CMK (cell line): ENCODE measurements around the gene CHAT.
A peak's percentile ranks its signal among the peaks of the same experiment; 100 is the strongest.

Experiments used
- DNase-seq: peaks from one replicate; pipeline ENCODE4 v3.0.0-alpha.2; 2010; ENCODE audit warnings: low read depth

The CHAT gene

DNA sequence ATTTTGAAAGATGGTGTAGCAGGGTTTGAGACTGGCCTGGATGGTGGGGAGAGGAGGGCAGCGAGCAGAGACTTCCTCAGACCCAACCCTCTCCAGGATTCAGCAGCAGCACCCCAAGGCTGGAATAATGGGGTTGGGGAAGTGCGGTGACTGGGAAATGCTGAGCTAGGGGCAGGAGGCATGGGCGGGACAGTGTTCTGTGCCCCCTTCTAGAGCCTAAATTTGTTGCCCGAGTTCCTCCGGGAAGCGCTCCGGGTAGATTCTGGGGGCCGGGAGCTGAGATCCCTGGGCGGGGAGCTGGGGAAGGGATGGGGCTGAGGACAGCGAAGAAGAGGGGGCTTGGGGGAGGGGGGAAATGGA lies at the start of gene CHAT:
TSS of gene CHAT (plus strand) at position 156 of the 360 bp plus-strand sequence. CDS start at position 309, 153 bp downstream.
- no peak for DNase-seq

DNA sequence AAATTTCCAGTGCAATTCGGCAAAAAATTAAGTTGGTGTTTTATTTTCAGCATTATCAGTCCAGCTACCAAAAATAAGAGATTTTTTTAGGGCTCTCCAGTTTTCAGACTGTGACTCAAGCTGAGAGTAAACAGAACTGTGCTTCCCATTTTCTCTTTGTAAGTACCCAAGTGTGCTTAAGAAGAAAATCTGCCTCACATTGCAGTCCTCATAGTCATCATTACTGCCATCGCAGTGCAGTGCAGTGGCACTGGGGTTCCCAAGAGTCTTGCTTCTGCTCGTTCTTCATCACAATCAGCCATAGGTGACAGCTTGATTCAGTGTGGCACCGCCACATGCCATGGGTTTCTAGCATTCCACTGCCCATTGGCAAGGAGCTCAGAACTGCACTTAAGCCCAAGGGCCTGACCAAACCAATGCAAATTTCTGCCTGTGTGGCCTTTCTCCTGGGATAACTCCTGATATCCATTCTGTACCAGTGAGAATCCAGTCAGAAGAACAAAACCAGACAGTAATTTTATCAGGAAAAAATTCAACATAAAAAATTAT lies 49.3 kb upstream of the CHAT start:
- no peak for DNase-seq

DNA sequence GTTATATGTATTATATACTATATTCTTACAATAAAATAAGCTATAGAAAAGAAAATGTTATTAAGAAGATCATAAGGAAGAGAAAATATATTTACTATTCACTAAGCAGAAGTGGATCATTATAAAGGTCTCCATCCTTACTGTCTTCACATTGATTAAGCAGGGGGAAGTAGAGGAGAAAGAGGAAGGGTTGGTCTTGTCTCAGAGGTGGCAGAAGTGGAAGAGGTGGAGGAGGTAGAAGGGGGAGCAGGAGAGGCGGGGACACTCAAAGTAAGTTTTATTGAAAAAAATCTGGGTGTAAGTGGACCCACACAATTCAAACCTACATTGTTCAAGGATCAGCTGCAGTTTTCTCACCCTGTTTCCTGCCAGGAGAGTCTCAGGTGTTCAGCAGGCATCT lies 46.0 kb upstream of the CHAT start:
- no peak for DNase-seq

DNA sequence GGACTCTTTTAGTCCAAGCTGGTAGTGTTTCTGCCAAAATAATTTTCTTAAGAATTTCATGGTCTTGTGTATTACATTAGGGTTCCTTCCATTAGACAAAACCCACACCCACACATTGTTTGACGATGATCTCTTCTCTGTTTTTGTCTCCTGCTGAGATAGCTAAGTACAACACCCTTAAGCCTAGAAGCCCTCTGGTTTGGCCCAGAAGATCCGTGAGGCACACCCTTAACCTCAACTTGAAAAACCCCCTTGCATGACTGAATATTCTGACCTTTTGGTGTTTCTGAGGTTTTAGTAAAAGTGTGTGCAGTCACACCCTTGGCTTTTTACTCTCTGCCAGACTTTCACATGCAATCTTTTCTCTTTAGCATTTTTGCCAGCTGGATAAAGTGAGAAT lies 45.6 kb upstream of the CHAT start:
- no peak for DNase-seq

DNA sequence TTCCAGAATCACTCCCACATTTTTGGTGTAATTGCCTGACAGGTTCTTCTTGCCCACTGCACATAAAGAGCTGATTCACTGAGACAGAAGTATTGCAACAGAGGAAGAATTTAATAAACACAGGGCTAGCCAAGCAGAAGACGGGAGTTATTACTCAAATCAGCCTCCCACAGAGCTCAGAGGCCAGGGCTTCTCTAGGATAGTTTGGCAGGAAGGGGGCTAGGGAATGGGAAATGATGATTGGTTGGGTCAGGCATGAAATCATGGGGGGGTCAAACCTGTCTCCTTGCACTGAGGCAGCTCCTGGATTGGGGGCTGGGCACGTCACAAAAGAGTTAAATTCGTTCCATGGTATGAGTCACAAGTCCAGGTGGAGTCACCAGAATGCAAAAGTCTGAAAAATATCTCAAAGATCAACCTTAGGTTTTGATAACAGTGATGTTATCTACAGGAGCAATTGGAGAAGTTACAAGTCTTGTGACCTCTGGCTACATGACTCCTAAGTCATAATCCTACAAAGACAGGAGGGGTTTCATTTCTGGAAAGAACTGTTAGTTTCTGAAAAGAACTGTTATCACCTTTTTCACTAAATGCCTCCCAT lies 44.7 kb upstream of the CHAT start:
- no peak for DNase-seq

DNA sequence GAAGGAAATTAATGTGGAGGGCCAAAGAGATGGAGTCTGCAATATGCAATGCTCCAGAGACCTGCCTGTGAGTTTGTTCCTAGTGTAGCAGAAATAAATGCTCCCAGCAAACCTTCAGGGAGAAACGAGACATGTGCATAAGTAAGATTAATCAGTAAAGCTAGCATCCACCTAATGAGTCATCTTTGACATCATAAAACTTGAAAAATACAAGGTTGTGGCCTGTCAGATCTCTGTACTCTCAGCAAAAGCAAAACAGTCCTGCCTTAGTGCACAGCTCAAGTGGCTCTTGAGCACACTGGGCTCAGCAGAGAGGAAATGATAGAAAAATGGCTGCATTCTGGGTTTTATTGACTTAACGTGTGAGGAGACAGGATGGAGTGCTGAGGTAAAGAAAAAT lies 42.4 kb upstream of the CHAT start:
- DNase-seq: no peak

DNA sequence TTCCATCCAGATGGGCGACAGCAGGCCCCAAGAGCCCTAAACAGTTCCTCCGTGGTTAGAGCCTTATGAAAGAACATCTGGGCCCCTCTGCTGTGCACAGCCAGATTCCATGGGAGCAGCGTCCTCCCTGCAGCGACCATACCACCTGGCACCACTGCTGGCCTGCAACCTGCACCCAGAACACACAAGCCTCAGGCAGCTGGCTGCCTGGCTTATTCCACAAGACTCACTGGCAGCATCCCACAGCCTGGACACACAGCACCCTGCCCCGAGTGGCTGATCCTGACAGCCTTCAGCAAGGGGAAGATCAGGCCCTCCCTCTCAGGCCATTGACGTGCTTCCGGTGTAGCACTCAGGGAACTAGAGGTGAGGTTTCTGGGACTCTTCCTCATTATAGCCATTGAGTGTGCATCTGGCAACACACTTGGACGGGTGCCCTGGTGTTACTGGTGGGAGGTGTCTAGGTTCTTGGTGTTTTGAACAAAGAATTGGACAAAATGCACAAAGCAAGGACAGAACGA lies 41.2 kb upstream of the CHAT start:
- DNase-seq: no peak

DNA sequence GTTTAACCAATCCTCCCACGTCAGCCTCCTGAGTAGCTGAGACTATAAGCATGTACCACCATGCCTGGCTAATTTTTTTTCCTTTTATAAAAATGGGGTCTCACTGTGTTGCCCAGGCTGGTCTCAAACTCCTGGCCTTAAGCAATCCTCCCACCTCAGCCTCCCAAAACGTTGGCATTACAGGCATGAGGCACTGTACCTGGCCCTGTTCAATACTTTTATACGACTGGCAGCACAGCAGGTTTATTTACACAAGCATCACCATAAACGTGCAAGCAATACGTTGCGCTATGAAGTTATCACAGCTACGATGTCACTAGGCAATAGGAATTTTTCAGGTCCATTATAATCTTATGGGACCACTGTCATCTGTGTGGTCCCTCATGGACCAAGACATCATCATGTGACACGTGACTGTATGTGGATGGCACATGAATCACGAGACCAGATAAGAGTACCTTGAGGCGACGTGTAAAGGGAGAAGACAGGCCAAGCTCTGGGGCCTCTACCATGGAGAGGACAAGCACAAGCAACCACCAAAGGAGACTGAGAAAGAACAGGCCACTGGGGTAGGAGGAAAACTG lies 38.3 kb upstream of the CHAT start:
- no peak for DNase-seq

DNA sequence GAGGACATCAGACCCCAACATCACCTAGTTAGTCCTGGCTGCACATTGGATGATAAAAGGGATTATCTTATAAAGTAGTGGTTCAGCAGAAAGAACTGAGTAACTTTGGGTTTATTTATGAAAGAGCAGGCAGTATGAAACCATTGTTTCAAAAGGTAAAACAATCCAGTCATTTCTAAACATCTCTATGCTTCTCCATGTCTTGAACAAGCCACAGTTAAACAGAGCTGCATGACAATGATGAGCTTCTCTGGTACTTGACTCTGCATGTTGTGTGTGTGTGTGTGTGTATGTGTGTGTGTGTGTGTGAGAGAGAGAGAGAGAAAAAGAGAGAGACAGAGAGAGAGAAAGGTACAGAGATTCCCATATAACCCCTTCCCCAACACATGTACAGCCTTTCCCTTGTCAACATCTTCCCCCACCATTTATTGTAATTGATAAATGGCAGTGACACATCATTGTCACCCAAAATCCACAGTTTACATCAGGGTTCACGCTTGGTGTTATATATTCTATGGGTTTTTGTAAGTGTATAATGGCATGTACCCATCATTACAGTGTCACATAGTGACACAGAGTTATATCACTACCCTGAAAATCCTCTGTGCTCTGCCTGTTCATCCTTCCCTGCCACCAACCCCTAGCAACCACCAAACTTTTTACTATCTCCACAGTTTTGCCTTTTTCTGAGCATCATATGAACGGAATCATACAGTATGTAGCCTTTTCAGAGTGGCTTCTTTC lies 36.5 kb upstream of the CHAT start:
- no peak for DNase-seq

DNA sequence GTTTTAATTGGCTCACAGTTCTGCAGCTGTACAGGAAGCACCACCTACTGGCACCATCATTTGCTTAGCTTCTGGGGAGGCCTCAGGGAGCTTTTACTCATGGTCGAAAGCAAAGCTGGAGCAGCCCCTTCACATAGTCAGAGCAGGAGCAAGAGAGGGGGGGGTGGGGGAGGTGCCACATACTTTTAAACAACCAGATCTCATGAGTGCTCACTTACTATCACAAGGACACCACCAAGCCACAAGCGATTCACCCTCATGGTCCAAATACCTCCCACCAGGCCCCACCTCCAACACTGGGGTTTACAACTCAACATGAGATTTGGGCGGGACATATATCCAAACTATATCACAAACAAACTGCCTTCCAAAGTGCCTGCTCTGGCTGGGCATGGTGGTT lies 35.4 kb upstream of the CHAT start:
- no peak for DNase-seq

DNA sequence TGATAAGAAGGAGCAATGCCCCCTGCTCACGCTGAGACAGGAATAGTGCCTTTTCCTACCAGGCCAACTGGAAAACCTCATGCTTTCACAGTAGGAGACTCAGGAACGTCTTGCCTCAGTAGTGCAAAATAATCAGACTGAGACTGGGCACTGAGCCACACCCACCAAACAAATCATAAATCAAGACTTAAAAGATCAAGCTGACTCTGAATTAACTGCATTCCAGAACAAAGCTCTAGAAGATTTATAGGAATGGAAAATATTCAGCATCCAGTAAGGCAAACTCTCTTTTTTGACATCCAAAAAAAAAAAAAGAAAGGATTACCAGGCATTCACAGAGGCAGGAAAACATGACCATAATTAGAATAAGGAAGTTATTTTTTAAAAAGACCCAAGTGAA lies 34.2 kb upstream of the CHAT start:
- DNase-seq: no peak

DNA sequence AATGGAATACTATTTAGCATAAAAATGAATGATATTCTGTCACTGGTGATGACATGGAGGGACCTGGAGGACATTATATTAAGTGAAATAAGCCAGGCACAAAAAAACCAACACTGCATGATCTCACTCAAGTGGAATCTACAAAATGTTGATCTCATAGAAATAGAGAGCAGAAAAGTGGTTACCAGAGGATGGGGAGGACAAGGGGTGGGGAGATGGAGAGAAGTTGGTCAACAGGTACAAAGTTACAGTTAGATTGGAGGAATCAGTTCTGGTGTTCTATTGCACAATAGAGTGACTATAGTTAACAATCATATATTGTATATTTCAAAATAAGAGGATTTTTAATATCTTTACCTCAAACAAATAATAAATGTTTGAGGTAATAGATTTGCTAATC lies 28.4 kb upstream of the CHAT start:
- DNase-seq: no peak

DNA sequence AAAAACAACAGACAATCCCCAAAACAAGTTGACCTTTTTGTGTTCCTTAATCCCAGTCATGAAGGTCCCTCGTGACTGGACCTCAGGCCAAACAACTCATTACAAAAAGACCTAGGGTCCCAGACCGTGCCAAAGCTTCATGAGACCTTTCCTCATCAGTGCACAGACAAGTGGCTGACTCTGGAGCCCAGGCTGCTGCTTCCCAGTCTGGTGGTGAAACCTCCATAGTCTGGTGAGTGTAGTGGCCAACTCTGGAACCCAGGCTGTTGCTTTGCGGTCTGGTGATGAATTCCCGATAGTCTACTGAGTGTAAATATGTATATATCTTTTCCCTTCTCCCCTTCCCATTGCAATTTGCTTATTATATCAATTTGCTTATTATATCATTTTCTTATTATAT lies 25.9 kb upstream of the CHAT start:
- DNase-seq: no peak

DNA sequence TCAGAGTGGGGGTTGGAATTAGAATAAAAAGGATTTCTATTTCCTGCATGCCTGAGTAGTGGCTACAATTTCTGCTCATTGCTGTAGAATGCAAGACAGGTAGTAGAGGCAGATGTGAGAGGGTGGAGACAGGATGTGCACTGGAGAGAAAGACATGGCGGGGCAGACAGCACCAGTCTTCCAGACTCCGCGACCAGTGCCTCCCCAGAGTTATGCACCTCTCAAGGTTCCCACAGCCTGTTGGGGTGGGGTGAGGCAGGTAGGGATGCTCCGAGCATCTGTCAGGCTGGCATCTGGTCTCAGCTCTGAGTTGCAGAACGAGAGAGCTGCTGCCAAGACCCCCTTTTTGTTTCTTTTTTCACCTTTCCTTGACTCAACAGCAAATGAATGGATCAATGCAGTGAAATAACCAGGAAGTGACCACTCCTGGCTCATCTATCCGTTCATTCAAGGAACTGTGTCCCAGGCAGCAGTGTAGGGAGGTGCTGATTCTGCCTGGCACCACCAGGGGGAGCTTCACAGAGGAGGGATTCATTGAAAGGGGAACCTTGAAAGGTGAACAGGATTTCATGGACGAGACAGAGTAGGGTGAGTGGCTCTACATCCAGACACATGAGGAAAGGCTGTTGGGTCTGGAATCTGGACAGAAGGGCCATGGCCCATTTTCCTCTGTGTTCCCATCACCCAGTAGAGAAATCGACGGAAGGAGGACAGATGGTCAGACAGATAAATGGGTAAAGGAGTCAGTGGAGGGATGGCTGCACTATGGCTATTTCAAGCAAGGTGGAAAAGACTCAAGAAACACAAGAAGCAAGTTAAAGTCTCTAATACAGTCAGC lies 20.9 kb upstream of the CHAT start:
- peak; percentile 20 for DNase-seq

DNA sequence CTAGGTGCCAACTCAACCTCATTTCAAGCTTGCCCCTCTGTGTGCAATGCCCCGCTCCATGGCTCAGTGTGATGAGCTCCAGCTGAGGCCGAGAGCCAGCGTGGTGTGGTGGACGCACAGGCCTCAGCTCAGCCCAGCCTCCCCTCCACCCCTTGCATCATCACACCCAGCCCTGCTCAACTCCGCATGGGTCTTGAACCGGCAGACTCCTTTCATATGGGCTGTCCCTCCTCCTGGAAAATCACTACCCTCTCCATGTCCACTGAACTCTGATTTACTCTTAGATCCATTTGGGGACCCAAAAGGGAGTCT lies 20.3 kb upstream of the CHAT start:
- no peak for DNase-seq

DNA sequence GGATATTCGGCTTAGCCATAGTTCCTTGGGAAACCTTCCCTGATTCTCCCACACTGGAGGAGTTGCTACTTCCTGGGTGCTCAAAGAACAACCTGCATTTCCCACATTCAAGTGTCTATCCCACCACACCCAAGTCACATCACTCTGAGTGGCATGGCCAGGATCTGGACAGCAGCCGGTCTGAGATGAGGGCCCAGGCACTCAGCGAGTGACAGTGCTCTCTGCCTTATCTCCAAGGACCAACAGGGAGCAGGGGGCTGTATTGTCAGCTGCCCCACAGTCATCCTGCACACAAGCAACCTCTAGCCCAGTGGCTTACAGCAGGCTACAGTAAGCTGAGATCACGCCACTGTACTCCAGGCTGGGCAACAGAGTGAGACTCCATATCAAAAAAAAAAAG lies 19.8 kb upstream of the CHAT start:
- no peak for DNase-seq

DNA sequence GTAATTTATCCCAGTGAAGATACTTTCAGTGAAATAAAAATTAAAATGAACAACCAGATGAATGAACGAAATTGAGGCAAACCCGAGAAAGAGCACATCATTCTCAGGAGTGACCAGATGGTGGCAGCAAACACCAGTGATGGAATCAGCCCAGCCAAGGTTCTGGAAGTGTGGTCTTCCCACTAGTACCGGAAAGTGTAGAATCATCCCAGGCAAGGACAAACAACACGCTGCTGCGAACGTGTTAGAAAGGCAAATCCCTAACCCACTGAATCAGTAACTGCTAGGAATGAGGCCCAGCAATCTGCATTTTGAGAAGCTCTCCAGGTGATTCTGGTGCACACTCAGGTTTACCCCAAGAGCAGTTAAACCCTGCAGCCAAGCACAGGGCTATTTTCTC lies 19.2 kb upstream of the CHAT start:
- DNase-seq: no peak

DNA sequence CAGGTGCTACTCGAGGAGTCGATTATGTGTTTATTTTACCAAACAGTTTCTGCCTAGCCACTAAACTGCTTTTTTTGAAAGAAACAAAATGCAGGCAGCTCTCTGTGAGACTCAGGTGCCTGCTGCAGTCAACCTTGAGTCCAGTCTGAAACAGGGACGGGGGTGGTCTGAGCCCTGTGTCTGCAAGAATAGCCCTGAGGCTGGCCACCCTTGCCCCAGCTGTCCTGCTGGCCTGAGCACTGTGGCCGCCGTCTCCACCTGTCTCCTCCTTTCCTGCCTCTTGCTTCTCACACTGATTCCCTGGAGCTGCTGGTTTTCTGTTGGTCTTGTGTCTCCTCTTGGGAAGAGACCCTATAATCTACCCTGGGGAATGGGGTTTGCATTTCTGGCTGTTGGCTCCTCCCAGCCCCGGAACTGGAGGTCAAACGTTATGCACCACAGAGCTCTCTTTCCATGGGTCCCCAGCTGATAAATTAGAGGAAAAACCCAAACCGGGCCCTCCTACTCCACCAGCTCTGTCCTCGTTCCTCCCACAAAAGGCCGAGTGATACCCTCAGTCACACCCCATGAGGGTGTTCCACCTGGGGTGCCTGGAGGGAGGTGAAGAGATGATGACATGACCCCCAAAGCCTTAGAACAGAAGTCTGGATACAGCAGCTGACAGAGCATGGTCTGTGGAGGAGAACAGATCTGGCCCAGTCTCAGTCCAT lies 18.7 kb upstream of the CHAT start:
- no peak for DNase-seq

DNA sequence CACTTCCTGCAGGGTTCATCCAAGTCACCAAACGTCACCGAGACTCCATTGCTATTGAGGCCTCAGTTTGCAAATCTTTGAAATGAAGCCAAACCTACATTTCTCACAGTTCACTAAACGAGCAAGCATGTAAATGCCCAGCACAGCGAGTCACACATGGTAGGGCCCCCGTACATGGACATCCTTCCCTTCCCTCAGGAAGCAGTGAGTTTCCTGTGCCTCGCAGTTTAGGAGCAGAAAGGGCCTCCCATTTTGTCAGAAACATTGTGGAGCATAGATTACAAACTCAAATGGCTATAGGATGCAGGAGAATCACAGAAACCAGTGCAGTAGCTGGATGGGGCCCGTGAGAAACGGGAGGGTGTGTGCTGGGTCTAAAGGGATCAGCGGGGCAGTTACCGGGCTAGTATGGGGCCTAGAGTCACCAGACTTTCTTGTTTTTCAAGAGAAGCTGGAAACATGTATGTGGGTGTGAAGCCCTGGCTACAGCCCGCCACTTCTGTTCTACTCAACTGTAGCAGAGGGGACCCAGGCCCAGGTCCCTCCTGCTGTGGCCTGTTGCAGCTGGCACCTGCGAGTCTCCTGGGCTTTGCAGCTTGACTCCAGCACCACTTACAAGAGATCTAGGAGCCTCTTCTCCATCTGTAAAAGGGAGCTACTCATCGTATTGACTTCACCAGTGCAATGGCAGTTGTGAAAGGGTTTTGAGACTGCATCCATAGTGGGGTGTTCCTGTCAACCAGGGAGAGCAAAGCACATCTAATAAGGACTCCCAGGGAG lies 17.9 kb upstream of the CHAT start:
- DNase-seq: no peak

DNA sequence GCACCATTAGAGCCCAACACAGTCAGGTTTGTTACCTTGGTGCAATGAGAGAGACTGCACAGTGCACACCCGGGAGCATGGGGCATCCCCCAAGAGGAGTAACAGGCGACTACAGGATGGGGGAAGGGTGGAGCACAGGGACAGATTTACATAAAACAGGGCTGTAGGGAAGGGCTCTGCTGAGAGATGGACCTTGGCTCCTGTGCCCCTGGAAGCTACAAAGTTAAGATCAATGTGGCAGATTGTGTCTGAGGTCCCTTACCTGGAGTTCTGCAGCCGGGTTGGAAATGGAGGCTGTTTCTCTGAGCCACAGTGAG lies 17.4 kb upstream of the CHAT start:
- no peak for DNase-seq

DNA sequence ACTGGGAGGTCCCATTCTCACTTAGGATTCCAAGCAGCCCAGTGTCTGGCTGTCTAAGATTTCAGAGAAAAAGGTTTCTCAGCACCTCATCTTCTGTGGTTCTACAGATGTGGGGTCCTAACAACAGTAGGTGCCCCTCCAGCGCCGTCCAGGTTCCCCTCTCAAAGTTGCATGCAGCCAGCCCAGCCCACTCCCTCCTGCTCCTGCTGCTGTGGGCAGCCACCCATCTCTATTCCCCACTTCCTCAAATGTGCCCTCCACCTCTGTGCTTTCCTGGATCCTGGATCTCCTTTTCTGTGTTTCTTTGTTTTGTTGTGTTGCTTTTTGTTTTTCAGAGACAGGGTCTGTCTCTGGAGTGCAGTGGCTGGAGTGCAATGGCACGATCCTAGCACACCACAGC lies 17.0 kb upstream of the CHAT start:
- DNase-seq: no peak
